H9 (cell line): ENCODE results near the gene CISD3. TPM values are rescaled to one million over a fixed set of nuclear protein-coding genes. Genes with fewer than 3 reads are reported as not detected.

Experiments
- DNase-seq: peaks from one replicate; pipeline ENCODE4 v3.0.0-alpha.2; 2017
- H2AFZ ChIP-seq: one replicate; pipeline ENCODE4 v1.6.1; 2013; ENCODE audit warnings: mild to moderate bottlenecking, low read length, control low read depth, moderate library complexity
- H2AK5ac ChIP-seq: 2 replicates; pipeline ENCODE4 v1.6.1; 2013; ENCODE audit warnings: low read length, control low read depth, mixed read lengths; ENCODE audit not compliant: insufficient read length
- H2BK120ac ChIP-seq: one replicate; pipeline ENCODE4 v1.6.1; 2013; ENCODE audit warnings: low read depth, mild to moderate bottlenecking, low read length, control low read depth, inconsistent platforms; ENCODE audit not compliant: poor library complexity, severe bottlenecking
- H2BK12ac ChIP-seq: 2 replicates; pipeline ENCODE4 v1.6.1; 2013; ENCODE audit warnings: low read length, control low read depth, mixed read lengths, low read depth; ENCODE audit not compliant: insufficient read length
- H2BK15ac ChIP-seq: 2 replicates; pipeline ENCODE4 v1.6.1; 2013; ENCODE audit warnings: low read depth, low read length, control low read depth
- H2BK20ac ChIP-seq: one replicate; pipeline ENCODE4 v1.6.1; 2013; ENCODE audit warnings: low read depth, mild to moderate bottlenecking, low read length, control low read depth, inconsistent platforms; ENCODE audit not compliant: poor library complexity, severe bottlenecking
- H2BK5ac ChIP-seq: 2 replicates; pipeline ENCODE4 v1.6.1; 2013; ENCODE audit warnings: low read length, control low read depth, mixed read lengths; ENCODE audit not compliant: insufficient read length
- H3K14ac ChIP-seq: 2 replicates; pipeline ENCODE4 v1.6.1; 2013; ENCODE audit warnings: low read length, control low read depth; ENCODE audit not compliant: insufficient read depth
- H3K18ac ChIP-seq: 2 replicates; pipeline ENCODE4 v1.6.1; 2013; ENCODE audit warnings: low read depth, mild to moderate bottlenecking, mixed read lengths, low read length, control low read depth; ENCODE audit not compliant: insufficient read length
- H3K23ac ChIP-seq: 2 replicates; pipeline ENCODE4 v1.6.1; 2013; ENCODE audit warnings: low read length, control low read depth, mixed read lengths, low read depth; ENCODE audit not compliant: insufficient read length
- H3K23me2 ChIP-seq: 2 replicates; pipeline ENCODE4 v1.6.1; 2013; ENCODE audit warnings: low read depth, mild to moderate bottlenecking, mixed read lengths, low read length, control low read depth; ENCODE audit not compliant: insufficient read length, poor library complexity, severe bottlenecking
- H3K27ac ChIP-seq: 2 replicates; pipeline ENCODE4 v1.5.1; 2013; ENCODE audit warnings: low read length, control low read depth, mixed read lengths, low read depth; ENCODE audit not compliant: insufficient read length
- H3K27me3 ChIP-seq: 2 replicates; pipeline ENCODE4 v1.6.1; 2013; ENCODE audit warnings: low read length, control low read depth, inconsistent platforms; ENCODE audit not compliant: insufficient read depth
- H3K4ac ChIP-seq: 2 replicates; pipeline ENCODE4 v1.6.1; 2013; ENCODE audit warnings: low read depth, mild to moderate bottlenecking, control low read depth, inconsistent platforms, low read length, moderate library complexity
- H3K4me1 ChIP-seq: 2 replicates; pipeline ENCODE4 v1.6.1; 2013; ENCODE audit warnings: low read length, control low read depth, inconsistent platforms; ENCODE audit not compliant: insufficient read depth
- H3K4me2 ChIP-seq: 2 replicates; pipeline ENCODE4 v1.6.1; 2013; ENCODE audit warnings: low read length, control low read depth, mixed read lengths; ENCODE audit not compliant: insufficient read length, insufficient read depth
- H3K56ac ChIP-seq: 2 replicates; pipeline ENCODE4 v1.6.1; 2013; ENCODE audit warnings: low read depth, mild to moderate bottlenecking, mixed read lengths, low read length, control low read depth; ENCODE audit not compliant: insufficient read length
- H3K79me1 ChIP-seq: 2 replicates; pipeline ENCODE4 v1.6.1; 2013; ENCODE audit warnings: low read depth, mild to moderate bottlenecking, moderate library complexity, low read length, control low read depth, inconsistent platforms; ENCODE audit not compliant: insufficient read depth, poor library complexity, severe bottlenecking
- H3K79me2 ChIP-seq: 2 replicates; pipeline ENCODE4 v1.6.1; 2013; ENCODE audit warnings: low read length, control low read depth, inconsistent platforms; ENCODE audit not compliant: insufficient read depth
- H3K9ac ChIP-seq: 2 replicates; pipeline ENCODE4 v1.6.1; 2013; ENCODE audit warnings: low read length, control low read depth, mixed read lengths; ENCODE audit not compliant: insufficient read length; ENCODE audit errors: extremely low read depth
- H3K9me3 ChIP-seq: one replicate; pipeline ENCODE4 v1.6.1; 2013; ENCODE audit warnings: low read depth, low read length, inconsistent platforms; ENCODE audit not compliant: control insufficient read depth
- H3T11ph ChIP-seq: one replicate; pipeline ENCODE4 v1.6.1; 2013; ENCODE audit warnings: mild to moderate bottlenecking, low read length, control low read depth, inconsistent platforms
- H4K20me1 ChIP-seq: one replicate; pipeline ENCODE4 v1.6.1; 2013; ENCODE audit not compliant: control insufficient read depth, insufficient read length, insufficient read depth
- H4K5ac ChIP-seq: 2 replicates; pipeline ENCODE4 v1.6.1; 2013; ENCODE audit warnings: low read depth, mild to moderate bottlenecking, mixed read lengths, low read length, control low read depth; ENCODE audit not compliant: insufficient read length
- H4K8ac ChIP-seq: replicated peaks from 2 replicates; pipeline ENCODE4 v1.6.1; 2013; ENCODE audit warnings: low read length, control low read depth, mixed read lengths, low read depth; ENCODE audit not compliant: insufficient read length
- H4K91ac ChIP-seq: 2 replicates; pipeline ENCODE4 v1.6.1; 2013; ENCODE audit warnings: low read depth, mild to moderate bottlenecking, moderate library complexity, mixed read lengths, low read length, control low read depth; ENCODE audit not compliant: insufficient read length
- H3K27ac Mint-ChIP-seq, 3 experiments: 2 replicates in 2 of 3; 3 replicates in 1 of 3; pipeline ENCODE4 v1.8.0; 2020 to 2021; ENCODE audit warnings: mixed read lengths in 3 of 3, mild to moderate bottlenecking in 1 of 3, moderate library complexity in 1 of 3
- H3K27me3 Mint-ChIP-seq: 2 replicates; pipeline ENCODE4 v1.8.0; 2021; ENCODE audit warnings: low read depth, mild to moderate bottlenecking, moderate library complexity, mixed read lengths
- H3K36me3 Mint-ChIP-seq, 3 experiments: 2 replicates in 2 of 3; 3 replicates in 1 of 3; pipeline ENCODE4 v1.8.0; 2020 to 2021; ENCODE audit warnings: low read depth in 3 of 3, mixed read lengths in 3 of 3; ENCODE audit not compliant: insufficient read depth in 1 of 3
- H3K4me1 Mint-ChIP-seq, 2 experiments: 2 replicates each; pipeline ENCODE4 v1.8.0; 2020; ENCODE audit warnings: mixed read lengths in 2 of 2
- H3K4me3 Mint-ChIP-seq, 2 experiments: 2 replicates in 1 of 2; 3 replicates in 1 of 2; pipeline ENCODE4 v1.8.0; 2020 to 2021; ENCODE audit warnings: mild to moderate bottlenecking in 2 of 2, mixed read lengths in 2 of 2, moderate library complexity in 1 of 2
- H3K9me3 Mint-ChIP-seq, 2 experiments: 2 replicates in 1 of 2; 3 replicates in 1 of 2; pipeline ENCODE4 v1.8.0; 2020; ENCODE audit warnings: mild to moderate bottlenecking in 2 of 2, mixed read lengths in 2 of 2, moderate library complexity in 1 of 2
- CTCF ChIP-seq: fragments of 200-600 bp; sonication (generic); conservative IDR thresholded peaks from 3 replicates; pipeline ENCODE4 v1.8.0; 2021; ENCODE audit warnings: antibody characterized with exemption, mild to moderate bottlenecking
- WGBS: extraction: QIAGEN DNeasy Blood & Tissue Kit; methylation state at CpG from one replicate; pipeline ENCODE4 v1.1.7; 2013; ENCODE audit warnings: missing lambda C conversion rate, low lambda C conversion rate, mixed read lengths; ENCODE audit not compliant: insufficient read length; ENCODE audit errors: extremely low coverage; 5-methylcytosine and 5-hydroxymethylcytosine counted together
- total RNA-seq: library from RNA; stranded (reverse); gene quantifications from 2 replicates; pipeline ENCODE4 v1.2.1, GENCODE V29; 2021

Gene CISD3
- total RNA-seq, 1 experiment from 2014 or later = 10.7 TPM

GRCh38 chr17:38717139-38717745, 12.9 kb upstream of the CISD3 start:
- Histone ChIP-seq H3K9me3 (no peaks in the 10 kb centered on the region), H2BK5ac (no peak overlapping the region), H3K18ac (no peak overlapping the region), H3K14ac (no peak overlapping the region), H3K27me3 (peaks cover 5% of the 10 kb centered on the region; the same call in 1 of the 2 replicates), H3K4me1 (peaks cover 3% of the 10 kb centered on the region; the same call in 1 of the 2 replicates), H3K56ac (no peak overlapping the region), H2BK120ac (no peak overlapping the region), H2BK12ac (no peak overlapping the region), H3K4me2 (no peak overlapping the region), H2BK15ac (no peak overlapping the region), H4K91ac (no peak overlapping the region), H3T11ph (no peak overlapping the region), H4K8ac (no peak overlapping the region), H2BK20ac (no peak overlapping the region), H3K9ac (no peak overlapping the region), H4K20me1 (peaks cover 3% of the 10 kb centered on the region), H4K5ac (no peak overlapping the region), H3K79me2 (no peaks in the 10 kb centered on the region), H3K23me2 (peaks cover 3% of the 10 kb centered on the region), H2AK5ac (no peak overlapping the region), H3K79me1 (no peaks in the 10 kb centered on the region), H3K4ac (no peak overlapping the region), H3K27ac (no peak overlapping the region), H3K23ac (no peak overlapping the region), H2AFZ (no peak overlapping the region)
- no peak for TF ChIP-seq CTCF
- Mint-ChIP-seq H3K27me3 (peaks cover 44% of the 10 kb centered on the region), H3K4me1 (peaks cover 34 to 61% of the 10 kb centered on the region in 2 experiments), H3K36me3 (peaks cover 8 to 15% (median 14%) of the 10 kb centered on the region in 3 experiments; a peak in 6 of 7 replicates), H3K27ac (no peak overlapping the region), H3K9me3 (no peaks in the 10 kb centered on the region), H3K4me3 (no peak overlapping the region)
- no CpG with 5 or more reads among the region's 12 CpGs for WGBS
- no peak for DNase-seq
